Adrenal gland (tissue), 12 donors: Measurements from ENCODE around the gene DMD. TPM values are rescaled to one million over a fixed set of nuclear protein-coding genes. Genes with fewer than 3 reads are reported as not detected.

ENCODE experiments used
- DNase-seq, 7 donors: peaks; one replicate each; pipeline ENCODE4 v3.0.0-alpha.2; 2019 to 2020
- H3K27ac ChIP-seq, 5 donors: fragments of 200-600 bp; sonication (generic) in 4 of 5; 1 replicate in 3 of 5; 2 replicates in 2 of 5; pipeline versions ENCODE4 v1.5.1 to v1.8.0; 2016 to 2020; ENCODE audit warnings: mild to moderate bottlenecking in 1 of 5
- H3K27me3 ChIP-seq: fragments of 200-600 bp; 2 replicates; pipeline ENCODE4 v1.8.0; 2021
- H3K36me3 ChIP-seq, 2 donors: fragments of 200-600 bp; replicated peaks in 1 of 2; 1 replicate in 1 of 2; 2 replicates in 1 of 2; pipeline versions ENCODE4 v1.5.1 to v1.8.0; 2018 to 2022
- H3K4me1 ChIP-seq, 2 donors: fragments of 200-600 bp; replicated peaks in 1 of 2; 1 replicate in 1 of 2; 2 replicates in 1 of 2; pipeline versions ENCODE4 v1.5.1 to v1.8.0; 2018 to 2021
- H3K4me3 ChIP-seq, 4 donors: fragments of 200-600 bp; sonication (generic) in 3 of 4; one replicate each; pipeline ENCODE4 v1.5.1; 2016 to 2018
- H3K9me3 ChIP-seq, 3 donors: fragments of 200-600 bp; sonication (generic) in 1 of 3; replicated peaks in 1 of 3; 1 replicate in 2 of 3; 2 replicates in 1 of 3; pipeline versions ENCODE4 v1.5.1 to v1.8.0; 2016 to 2021
- CTCF ChIP-seq, 6 experiments: fragments of 450-650 bp in 4 of 6; fragments of 200-600 bp in 2 of 6; sonication (generic) in 1 of 6; IDR thresholded peaks; 1 replicate in 5 of 6; 2 replicates in 1 of 6; pipeline versions ENCODE4 v1.5.1 to v1.8.0; 2016 to 2021; ENCODE audit warnings: antibody characterized with exemption in 6 of 6, mild to moderate bottlenecking in 2 of 6, moderate library complexity in 1 of 6
- POLR2A ChIP-seq, 2 donors: fragments of 450-650 bp; IDR thresholded peaks; one replicate each; pipeline ENCODE4 v1.6.1; 2017; ENCODE audit warnings: antibody characterized with exemption in 2 of 2, mild to moderate bottlenecking in 2 of 2, moderate library complexity in 1 of 2
- WGBS, 4 donors: extraction: QIAGEN DNeasy Blood & Tissue Kit in 2 of 4; methylation state at CpG; one replicate each; pipeline versions ENCODE4 v1.1.5 to v1.1.7; 2013 to 2017; 5-methylcytosine and 5-hydroxymethylcytosine counted together
- intact Hi-C, 2 donors: fragments of 100-400 bp; cut with DNase I; formaldehyde crosslinking; loops; one replicate each; pipeline versions ENCODE4 v1.14.1 to v1.15.0; 2022 to 2023
- polyA plus RNA-seq, 3 donors: library from polyadenylated mRNA; stranded (reverse); fragments of 200-250 nt in 2 of 3; fragments of 350-450 nt in 1 of 3; fragmentation: Illumina TruSeq in 1 of 3; extraction: RNeasy Lipid Tissue Mini Kit (QIAGEN cat#74804) in 1 of 3; gene quantifications; one replicate each; pipeline ENCODE4 v1.2.3, GENCODE V29; 2013 to 2014
- total RNA-seq, 9 donors: library from RNA; depleted of rRNA in 4 of 9; stranded (reverse); fragments of >200 nt in 4 of 9; fragments of 120-200 nt in 1 of 9; fragmentation: NEBNext Ultra II Directional in 1 of 9; extraction: Animal tissue kit (Norgen Biotek cat#: 25700) in 1 of 9; gene quantifications; one replicate each; pipeline versions ENCODE4 v1.1.0 to v1.2.4, GENCODE V29; 2013 to 2023
- donor health status: healthy with polysubstance abuse.
- donor health status: Bipolar disorder and iron deficiency.
- donor health status: DM: yes; HTN: yes; CAD: no.
- donor health status: DM: no; HTN: no; CAD: no.
- donor health status: DM: no; HTN: no; CAD: no.
- donor health status: DM: yes; HTN: yes; CAD: no.

The DMD gene
- total and polyA plus RNA-seq, 12 donors = 14.6 to 89.7 (median 36.2) TPM

- H3K27me3 ChIP-seq = no peaks in the 10 kb centered on the region
- TF ChIP-seq CTCF (IDR thresholded peaks at IDR 0.05) (no peak), POLR2A (IDR thresholded peaks at IDR 0.05) (no peak)
- H3K4me3 ChIP-seq = no peak overlapping the region
- no peaks in the 10 kb centered on the region for H3K36me3 ChIP-seq
- WGBS, 4 donors = 67 to 88% (median 72%) methylated on average over 2 of the region's 2 CpGs
- no peak for DNase-seq
- no peaks in the 10 kb centered on the region for H3K9me3 ChIP-seq
- no peaks in the 10 kb centered on the region for H3K4me1 ChIP-seq
- intact Hi-C loops = no loop called here
- H3K27ac ChIP-seq = no peak overlapping the region
Observed at GRCh38 chrX:31337332-31337731, 1874.0 kb downstream of the DMD start.

- H3K36me3 ChIP-seq = no peaks in the 10 kb centered on the region
- TF ChIP-seq POLR2A (IDR thresholded peaks at IDR 0.05) (no peak), CTCF (IDR thresholded peaks at IDR 0.05) (no peak)
- H3K9me3 ChIP-seq = no peaks in the 10 kb centered on the region
- no peaks in the 10 kb centered on the region for H3K4me1 ChIP-seq
- DNase-seq = no peak
- no peaks in the 10 kb centered on the region for H3K27me3 ChIP-seq
- intact Hi-C loops = no loop called here
- no peak overlapping the region for H3K27ac ChIP-seq
- no peak overlapping the region for H3K4me3 ChIP-seq
- WGBS, 4 donors = 71 to 88% (median 79%) methylated on average over 2 of the region's 2 CpGs
Observed at GRCh38 chrX:31336419-31336818, 1874.9 kb downstream of the DMD start.

DNA sequence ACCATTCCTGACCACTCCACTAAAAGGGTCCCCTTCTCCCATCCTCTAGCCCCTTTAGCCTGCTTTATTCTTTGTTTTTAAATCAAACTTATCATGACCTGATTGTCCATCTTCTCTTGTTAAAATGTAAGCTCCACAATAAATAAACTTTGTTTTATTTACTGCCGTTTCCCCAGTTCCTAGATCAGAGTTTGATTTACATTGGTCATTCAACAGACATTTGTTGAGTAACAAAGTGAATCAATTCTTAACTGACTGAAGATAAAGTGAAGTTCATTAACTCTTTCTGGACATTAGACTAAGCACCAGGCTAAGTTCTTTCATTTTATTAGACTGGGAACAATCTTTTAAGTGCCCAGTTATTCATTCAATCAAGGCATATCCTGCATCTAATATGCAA is 1876.4 kb downstream of the DMD start:
- no peaks in the 10 kb centered on the region for H3K9me3 ChIP-seq
- no peak overlapping the region for H3K4me3 ChIP-seq
- DNase-seq = no peak
- H3K4me1 ChIP-seq = no peaks in the 10 kb centered on the region
- H3K27ac ChIP-seq = no peak overlapping the region
- TF ChIP-seq POLR2A (IDR thresholded peaks at IDR 0.05) (no peak), CTCF (IDR thresholded peaks at IDR 0.05) (no peak)
- no peaks in the 10 kb centered on the region for H3K27me3 ChIP-seq
- intact Hi-C loops = no loop called here
- H3K36me3 ChIP-seq = no peaks in the 10 kb centered on the region
- 62 to 93% (median 81%) methylated on average over 1 of the region's 1 CpG for WGBS, 4 donors

DNA sequence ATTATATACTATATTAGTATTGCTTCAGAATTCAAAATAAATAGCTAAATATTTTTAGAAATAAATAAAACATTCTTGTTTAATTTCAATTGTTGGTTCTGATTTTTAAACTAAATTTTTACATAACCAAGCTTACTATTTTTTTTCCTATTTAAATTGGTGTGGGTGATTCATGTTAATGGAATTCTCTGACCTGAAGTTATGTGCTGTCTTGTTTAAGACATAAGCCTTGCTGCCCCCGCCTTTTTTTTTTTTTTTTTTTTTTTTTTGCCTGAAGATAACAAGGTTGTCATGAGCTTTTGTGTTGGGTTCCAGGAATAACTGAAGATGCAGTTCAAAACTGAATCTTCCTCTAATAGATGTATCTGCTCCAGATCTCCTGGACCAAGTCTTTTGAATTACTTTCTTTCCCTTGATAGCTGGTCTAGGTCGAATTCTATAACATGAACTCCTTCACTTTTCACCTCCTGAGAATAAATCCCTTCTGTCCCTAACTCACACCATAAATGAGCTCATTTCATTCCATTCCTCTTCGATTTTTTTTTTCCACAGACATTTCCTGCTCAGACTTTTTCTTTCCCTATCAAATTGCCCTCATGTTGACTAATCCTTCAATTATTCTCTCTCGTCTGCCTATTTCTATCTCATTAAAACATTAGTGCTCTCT is 1878.1 kb downstream of the DMD start:
- TF ChIP-seq POLR2A (IDR thresholded peaks at IDR 0.05) (no peak), CTCF (IDR thresholded peaks at IDR 0.05) (no peak)
- no peaks in the 10 kb centered on the region for H3K4me1 ChIP-seq
- no peak overlapping the region for H3K27ac ChIP-seq
- no peaks in the 10 kb centered on the region for H3K9me3 ChIP-seq
- H3K36me3 ChIP-seq = no peaks in the 10 kb centered on the region
- 40 to 46% (median 43%) methylated on average over 4 of the region's 4 CpGs for WGBS, 4 donors
- intact Hi-C loops = no loop called here
- H3K27me3 ChIP-seq = no peaks in the 10 kb centered on the region
- no peak for DNase-seq
- no peak overlapping the region for H3K4me3 ChIP-seq
